HG02798 (cell line): ENCODE measurements around the gene LIMCH1.

Experiments used
- ATAC-seq: cut with Tn5 transposase; IDR thresholded peaks from one replicate; pipeline ENCODE4 v1.9.1; 2021; ENCODE audit warnings: mild to moderate bottlenecking; ENCODE audit not compliant: unreplicated experiment, poor library complexity

Gene LIMCH1

GRCh38 chr4:41602113-41602512 is 64.2 kb downstream of the LIMCH1 start:
- no peak for ATAC-seq

DNA sequence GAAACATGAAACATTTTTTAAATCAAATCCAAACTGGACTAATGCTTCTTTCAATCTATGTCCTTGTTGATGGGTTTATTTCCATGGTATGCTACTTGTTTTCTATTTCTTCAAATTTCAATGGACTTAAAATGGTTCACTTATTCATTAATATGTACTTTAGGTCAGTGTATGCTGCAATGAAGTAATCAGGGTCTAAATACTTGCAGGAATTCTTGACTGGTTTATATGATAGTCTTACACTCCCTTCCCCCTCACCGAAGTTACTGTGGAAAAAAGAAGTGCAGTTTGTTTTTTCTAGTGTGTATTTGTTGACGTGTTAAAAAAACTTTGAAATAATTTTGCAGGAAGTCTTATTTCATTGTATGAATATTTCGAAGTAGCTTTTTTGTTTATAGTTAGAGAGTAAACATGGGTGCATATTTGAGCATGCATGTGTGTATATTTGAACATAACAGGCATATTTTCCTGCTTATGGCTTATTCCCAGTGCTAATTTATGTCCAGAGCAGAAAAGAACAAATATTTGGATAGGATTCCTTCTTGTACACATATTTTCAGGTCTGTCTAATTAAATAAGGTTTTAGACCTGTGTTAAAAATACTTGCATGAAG is 65.0 kb downstream of the LIMCH1 start:
- no peak for ATAC-seq

GRCh38 chr4:41609851-41610250 is 71.9 kb downstream of the LIMCH1 start:
- ATAC-seq = no peak

GRCh38 chr4:41610474-41610873 is 72.5 kb downstream of the LIMCH1 start:
- no peak for ATAC-seq

- no peak for ATAC-seq
Measured at GRCh38 chr4:41611124-41611838, 73.3 kb downstream of the LIMCH1 start.

DNA sequence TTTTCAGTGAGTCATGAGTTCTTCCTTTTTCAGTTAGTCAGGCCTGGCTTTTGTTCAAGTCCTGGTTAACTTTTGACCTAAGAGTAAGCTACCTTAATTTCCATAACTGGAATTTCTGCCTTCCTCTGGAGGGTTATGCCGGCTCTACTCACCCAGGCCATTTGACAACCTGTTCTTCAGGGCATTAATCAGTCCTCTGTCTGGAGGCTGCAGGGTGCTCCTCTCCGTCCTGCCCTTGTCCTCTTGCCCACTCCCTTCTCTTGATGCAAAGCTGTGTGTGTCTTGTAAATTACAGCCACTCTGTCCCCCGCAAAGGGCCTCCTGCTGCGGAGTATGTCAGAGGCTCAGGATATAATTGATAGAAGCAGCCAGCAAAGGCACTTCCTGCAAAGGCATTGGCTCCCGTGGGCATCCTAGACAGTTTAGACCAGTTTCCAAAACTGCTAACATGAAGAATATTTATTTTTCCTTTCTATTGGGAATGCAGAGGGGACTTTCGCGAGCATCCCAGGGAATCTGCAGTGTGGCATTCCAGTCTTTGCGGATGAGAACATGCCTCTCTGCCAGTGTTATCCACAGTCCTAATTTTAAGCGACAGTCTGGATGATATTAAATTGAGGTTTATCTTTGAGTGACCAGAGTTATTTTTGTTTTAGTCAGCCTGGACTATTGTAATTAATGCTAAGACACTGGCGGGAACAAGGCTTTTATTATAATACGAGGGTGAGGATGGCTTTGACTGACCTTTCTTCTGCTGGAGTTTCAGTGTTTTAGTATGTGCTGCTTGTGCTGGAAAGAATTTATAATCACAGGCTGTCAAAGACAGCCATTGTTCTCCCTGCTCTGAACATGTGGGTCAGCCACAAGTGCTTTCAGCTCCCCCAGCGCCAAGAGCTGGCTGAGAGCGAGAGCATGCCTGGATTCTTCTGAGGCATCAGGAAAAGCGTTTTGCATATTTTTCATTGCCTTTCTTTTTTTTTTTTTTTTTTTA is 74.2 kb downstream of the LIMCH1 start:
- no peak for ATAC-seq

DNA sequence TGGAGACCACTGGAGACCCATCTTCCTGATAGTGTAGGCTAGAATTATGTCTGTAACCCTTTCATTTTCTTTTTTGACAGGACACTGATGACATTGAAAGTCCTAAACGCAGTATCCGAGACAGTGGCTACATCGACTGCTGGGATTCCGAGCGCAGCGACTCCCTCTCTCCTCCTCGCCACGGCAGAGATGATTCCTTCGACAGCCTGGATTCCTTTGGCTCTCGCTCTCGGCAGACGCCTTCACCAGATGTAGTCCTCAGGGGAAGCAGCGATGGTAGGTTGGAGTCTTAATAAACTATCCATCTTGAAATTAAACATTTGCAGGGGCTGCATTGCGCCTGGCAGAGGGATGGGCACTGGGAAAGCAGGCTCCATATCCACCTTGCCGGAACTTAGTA is 75.4 kb downstream of the LIMCH1 start:
- no peak for ATAC-seq

- no peak for ATAC-seq
Measured at GRCh38 chr4:41613821-41614220, 75.9 kb downstream of the LIMCH1 start.

- no peak for ATAC-seq
Measured at GRCh38 chr4:41614519-41614918, 76.6 kb downstream of the LIMCH1 start.

- no peak for ATAC-seq
Measured at GRCh38 chr4:41619161-41619560, 81.2 kb downstream of the LIMCH1 start.

- ATAC-seq = no peak
Measured at GRCh38 chr4:41620594-41621256, 82.8 kb downstream of the LIMCH1 start.

DNA sequence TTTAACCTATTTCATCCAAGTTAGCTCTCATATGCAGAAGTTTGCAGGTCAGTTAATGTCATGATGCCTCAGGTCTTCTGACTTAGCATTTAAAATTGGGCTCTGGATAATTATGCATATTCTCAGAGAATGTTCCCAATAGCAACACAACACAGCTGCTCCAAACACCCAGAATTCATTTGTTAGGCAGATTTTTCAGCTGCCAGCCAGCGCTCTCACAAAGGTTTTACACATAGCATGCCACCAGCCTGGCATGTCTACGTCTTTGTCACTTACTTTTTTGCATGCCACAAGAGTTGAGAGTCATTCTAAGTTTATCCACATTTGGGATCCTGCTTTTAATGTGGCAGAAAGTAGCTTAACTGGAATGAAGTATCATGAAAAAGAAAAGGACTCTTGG is 84.8 kb downstream of the LIMCH1 start:
- ATAC-seq = no peak

DNA sequence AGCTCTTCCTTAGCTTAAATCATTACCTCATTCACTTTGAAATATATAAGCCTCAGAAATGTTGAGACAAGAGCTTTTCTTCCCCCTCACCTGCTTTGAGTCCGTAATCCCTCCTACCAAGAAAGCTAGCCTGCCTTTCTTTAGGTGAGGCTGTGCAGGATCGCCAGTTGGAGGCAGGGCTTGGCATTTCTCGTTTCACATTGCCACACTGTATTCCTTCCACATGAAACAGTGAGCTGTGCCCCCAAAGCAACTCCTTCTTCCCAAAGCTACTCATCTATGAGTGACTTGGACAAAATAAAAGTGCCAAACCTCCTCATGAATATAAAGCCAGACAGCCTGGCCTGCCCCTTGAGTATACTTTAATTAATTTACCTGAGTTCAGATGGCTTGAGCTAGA is 86.8 kb downstream of the LIMCH1 start:
- no peak for ATAC-seq

DNA sequence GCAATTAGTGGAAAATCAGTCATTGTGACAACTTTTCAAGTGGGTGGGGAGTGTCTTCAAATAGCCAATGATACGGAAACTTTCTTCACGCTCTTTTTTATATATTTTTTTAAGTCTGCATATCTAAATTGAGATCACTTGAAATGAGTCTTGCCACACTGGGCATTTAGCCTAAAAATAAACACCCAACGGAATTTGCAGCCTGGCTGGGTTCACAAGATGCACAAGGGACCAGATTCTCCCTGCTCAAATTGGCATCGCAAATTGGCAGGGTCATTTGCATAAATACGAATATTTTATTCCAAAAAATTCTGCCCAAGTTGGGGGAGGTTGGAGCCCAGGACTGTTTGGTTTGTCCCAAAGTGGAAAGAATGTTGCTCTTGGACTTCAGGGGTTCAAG is 87.6 kb downstream of the LIMCH1 start:
- no peak for ATAC-seq

DNA sequence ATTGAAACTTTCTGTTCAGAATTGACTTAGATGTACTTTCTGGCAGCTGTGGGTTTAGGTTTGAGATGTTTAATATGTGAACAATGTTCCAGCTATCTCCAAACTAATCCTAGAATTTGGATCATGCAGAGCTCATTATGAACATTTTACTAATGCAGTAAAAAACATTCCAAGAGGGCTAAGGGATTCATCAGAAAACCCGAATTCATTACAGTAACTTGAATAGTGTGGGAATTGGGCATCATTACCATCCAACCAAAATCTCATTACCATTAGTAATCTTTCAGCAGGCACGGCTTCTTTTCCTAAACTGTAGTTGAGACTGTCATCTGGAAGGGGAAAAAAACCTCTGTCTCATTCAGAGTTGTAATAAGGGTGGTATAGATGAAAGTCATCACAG is 91.0 kb downstream of the LIMCH1 start:
- ATAC-seq = no peak

DNA sequence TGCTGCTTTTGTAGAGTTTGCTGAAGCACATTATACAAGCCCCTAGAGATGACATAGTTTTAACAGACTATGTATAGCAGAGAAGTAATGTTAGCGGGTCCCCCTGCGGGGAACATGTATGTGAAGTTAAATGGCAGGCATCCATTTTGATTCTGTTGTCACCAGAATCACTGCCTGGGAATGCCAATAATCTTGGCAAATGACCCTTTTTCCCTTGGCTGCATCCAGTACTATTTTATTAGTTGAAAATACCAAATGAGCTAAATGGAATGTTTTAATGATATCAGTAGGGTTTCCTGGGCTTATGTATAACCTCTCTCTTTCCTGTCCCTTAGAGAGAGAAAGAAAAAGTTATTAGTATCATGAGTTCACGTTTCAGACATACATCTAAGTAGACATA is 93.6 kb downstream of the LIMCH1 start:
- no peak for ATAC-seq

DNA sequence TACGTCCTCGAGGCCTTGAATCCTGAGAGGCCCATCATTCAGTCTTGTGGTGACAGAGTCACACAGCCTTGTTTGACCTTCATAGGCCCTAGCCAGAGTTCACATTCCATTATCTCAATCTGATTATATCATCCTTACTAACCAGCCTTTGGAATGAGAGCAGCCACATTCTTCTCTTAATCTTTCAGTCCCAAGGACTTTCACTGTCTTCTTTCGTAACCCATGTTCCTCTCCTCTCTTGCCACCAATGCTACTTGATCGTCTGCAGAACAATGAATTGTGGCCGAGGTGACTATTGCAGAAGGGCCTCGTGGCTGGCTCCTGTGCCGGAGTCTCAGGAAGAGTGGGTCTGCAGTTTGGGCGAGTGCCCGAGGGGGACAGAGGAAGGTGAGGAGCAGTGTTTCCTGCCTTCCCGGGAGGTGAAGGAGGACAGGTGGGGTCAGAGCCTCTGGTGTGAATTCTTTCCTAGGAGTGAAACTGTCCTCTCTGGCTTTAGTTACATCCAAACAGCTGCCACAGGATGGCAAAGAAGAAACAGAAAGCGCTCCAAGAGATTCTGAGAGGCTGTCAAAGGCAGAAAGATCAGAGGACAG is 94.6 kb downstream of the LIMCH1 start:
- ATAC-seq = no peak

DNA sequence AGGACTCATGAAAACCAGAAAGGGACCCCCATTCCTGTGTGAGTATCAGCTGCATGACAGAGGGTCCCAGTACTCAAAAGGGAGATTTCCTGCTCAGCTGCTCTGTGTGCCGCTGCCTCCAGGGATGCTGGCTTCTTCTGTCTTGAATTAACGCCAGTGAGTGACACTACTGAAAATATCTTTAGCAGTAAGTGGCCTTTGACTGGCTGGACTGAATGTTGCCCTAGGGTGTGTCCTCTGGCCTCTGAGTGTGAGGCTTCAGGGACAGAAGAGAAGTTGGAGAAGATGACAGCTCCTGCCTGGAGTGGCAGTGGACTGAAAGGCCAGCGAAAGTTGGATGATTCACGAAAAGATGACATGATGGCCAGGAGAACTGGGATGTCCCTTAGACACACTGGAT is 95.4 kb downstream of the LIMCH1 start:
- ATAC-seq = no peak

DNA sequence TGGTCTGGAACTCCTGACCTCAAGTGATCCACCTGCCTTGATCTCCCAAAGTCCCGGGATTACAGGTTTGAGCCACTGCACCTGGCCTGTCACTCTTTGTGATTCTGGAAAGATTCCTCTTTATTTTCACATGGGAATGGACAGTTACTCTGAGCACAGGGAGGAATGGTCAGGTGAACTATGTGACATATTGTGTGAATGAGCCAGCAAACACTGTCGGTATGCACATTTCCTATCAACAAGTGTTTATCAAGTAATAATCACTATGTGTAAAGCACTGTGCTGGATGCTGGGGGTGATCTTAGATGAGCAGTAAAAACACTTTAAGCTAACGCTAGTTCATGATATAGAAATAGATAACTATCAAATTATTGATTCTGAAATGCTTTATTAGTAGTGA is 97.5 kb downstream of the LIMCH1 start:
- no peak for ATAC-seq

GRCh38 chr4:41638203-41638602 is 100.2 kb downstream of the LIMCH1 start:
- ATAC-seq = no peak
